ENCODE data around the gene MUC6. TPM values are rescaled to one million over a fixed set of nuclear protein-coding genes. Genes with fewer than 3 reads are reported as not detected.

The MUC6 gene
- total and polyA plus RNA-seq, 2 of the 8 experiments (the other 6 are each of a cell fraction or from before 2014, with no cell fraction given) = not detected

- Histone ChIP-seq H3K9me3 (ENCODE audit: insufficient read depth in 2 of 2, low read depth in 1 of 2, low read length in 1 of 2) (no peaks in the 10 kb centered on the region), H3K4me2 (ENCODE audit: insufficient read depth in 1 of 2, low read depth in 2 of 2, low read length in 2 of 2) (no peak overlapping the region), H4K91ac (replicated peaks; ENCODE audit: insufficient read length, low read length) (no peak overlapping the region), H2BK120ac (replicated peaks; ENCODE audit: low read depth, low read length) (no peak overlapping the region), H2BK15ac (ENCODE audit: low read length) (no peak overlapping the region), H3K27ac (ENCODE audit: low read depth, low read length) (no peak overlapping the region), H2BK20ac (ENCODE audit: low read length) (no peak overlapping the region), H3K79me2 (ENCODE audit: control insufficient read depth in 1 of 2, insufficient read depth in 2 of 2, low read length in 2 of 2) (no peaks in the 10 kb centered on the region), H3K4me1 (replicated peaks in 1 of 4; ENCODE audit: control insufficient read depth in 3 of 4, insufficient read depth in 4 of 4, low read length in 3 of 4) (no peaks in the 10 kb centered on the region), H4K5ac (ENCODE audit: insufficient read length, low read depth, low read length) (no peak overlapping the region), H2BK5ac (ENCODE audit: low read depth, low read length) (no peak overlapping the region), H3K27me3 (replicated peaks in 1 of 4; ENCODE audit: control insufficient read depth in 3 of 4, extremely low read depth in 1 of 4, insufficient read depth in 3 of 4, low read length in 3 of 4) (no peaks in the 10 kb centered on the region; a peak in 1 of 7 replicates), H3K9ac (replicated peaks in 1 of 4; ENCODE audit: extremely low read depth in 1 of 4, low read depth in 3 of 4, low read length in 3 of 4) (no peak overlapping the region), H3K56ac (replicated peaks; ENCODE audit: insufficient read length, low read depth, low read length) (no peak overlapping the region), H3K23me2 (ENCODE audit: low read depth, low read length) (no peaks in the 10 kb centered on the region; the same call in 1 of the 2 replicates), H2BK12ac (ENCODE audit: low read depth, low read length) (no peak overlapping the region), H3K4ac (replicated peaks; ENCODE audit: insufficient read length, low read depth, low read length) (no peak overlapping the region), H3K23ac (ENCODE audit: insufficient read length) (no peak overlapping the region), H3K14ac (ENCODE audit: insufficient read length) (no peak overlapping the region), H3K36me3 (ENCODE audit: control insufficient read depth in 2 of 4, insufficient read depth in 4 of 4, low read length in 3 of 4) (no peaks in the 10 kb centered on the region), H2AK5ac (ENCODE audit: low read depth, low read length) (no peak overlapping the region), H3K4me3 (ENCODE audit: extremely low read depth in 1 of 4, insufficient read depth in 2 of 4, low read depth in 3 of 4, low read length in 4 of 4) (no peak overlapping the region), H4K8ac (ENCODE audit: extremely low read depth, insufficient read depth, low read length) (no peak overlapping the region), H3K79me1 (ENCODE audit: low read depth, low read length) (no peaks in the 10 kb centered on the region), H2AFZ (ENCODE audit: low read length) (no peak overlapping the region), H4K20me1 (replicated peaks in 1 of 2; ENCODE audit: control insufficient read depth in 1 of 2, insufficient read depth in 2 of 2, low read length in 2 of 2) (no peaks in the 10 kb centered on the region), H3K18ac (ENCODE audit: extremely low read depth, low read length) (no peak overlapping the region)
- no peak for TF ChIP-seq BCL11A (IDR thresholded peaks at IDR 0.05; ENCODE audit: low read depth in 2 of 2, low read length in 2 of 2)
- no peak for TF ChIP-seq JUN (IDR thresholded peaks at IDR 0.05; ENCODE audit: low read depth, low read length)
- TF ChIP-seq RAD21 (IDR thresholded peaks at IDR 0.05 in 1 of 2, conservative IDR thresholded peaks at IDR 0.05 in 1 of 2; ENCODE audit: low read depth in 2 of 2, low read length in 2 of 2) = no peak
- no peak for TF ChIP-seq POU5F1 (IDR thresholded peaks at IDR 0.05; ENCODE audit: low read depth, low read length)
- no peak for TF ChIP-seq BACH1 (IDR thresholded peaks at IDR 0.05; ENCODE audit: low read length)
- no peak for TF ChIP-seq SP1 (IDR thresholded peaks at IDR 0.05; ENCODE audit: low read depth, low read length)
- TF ChIP-seq FOSL1 (IDR thresholded peaks at IDR 0.05; ENCODE audit: insufficient read depth, low read depth, low read length) = no peak
- TF ChIP-seq, protein P1, sequence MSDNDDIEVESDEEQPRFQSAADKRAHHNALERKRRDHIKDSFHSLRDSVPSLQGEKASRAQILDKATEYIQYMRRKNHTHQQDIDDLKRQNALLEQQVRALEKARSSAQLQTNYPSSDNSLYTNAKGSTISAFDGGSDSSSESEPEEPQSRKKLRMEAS (IDR thresholded peaks at IDR 0.05) = no peak
- no peak for TF ChIP-seq RXRA (IDR thresholded peaks at IDR 0.05; ENCODE audit: insufficient read depth, low read depth, low read length)
- TF ChIP-seq TEAD4 (IDR thresholded peaks at IDR 0.05; ENCODE audit: low read depth, low read length) = no peak
- TF ChIP-seq USF2 (IDR thresholded peaks at IDR 0.05; ENCODE audit: low read length) = no peak
- no peak for TF ChIP-seq RNF2 (IDR thresholded peaks at IDR 0.05; ENCODE audit: borderline replicate concordance, low read depth, low read length, missing control alignments, poor library complexity, severe bottlenecking)
- no peak for DNase-seq (ENCODE audit: low read depth in 1 of 2, low spot score in 2 of 2)
- CTCF ChIA-PET (ENCODE audit: partially characterized antibody) = no interaction called here
- FAIRE-seq = no peak
- 81% methylated on average over 3 of the region's 6 CpGs; no CpG with 5 or more reads in 1 of the 2 experiments for whole genome bisulfite sequencing, 2 experiments (ENCODE audit: extremely low coverage in 1 of 2, insufficient coverage in 1 of 2, insufficient read length in 1 of 2, insufficient replicate concordance in 2 of 2, low coverage in 1 of 2, low lambda C conversion rate in 2 of 2, missing lambda C conversion rate in 1 of 2)
- POLR2A ChIA-PET (ENCODE audit: partially characterized antibody) = no interaction called here
Measured at GRCh38 chr11:1049071-1049405, 12.5 kb upstream of the MUC6 start.

Measured in H1 (cell line).